ENCODE results near the gene EEF1AKMT2. TPM values are rescaled to one million over a fixed set of nuclear protein-coding genes. Genes with fewer than 3 reads are reported as not detected.

EEF1AKMT2 gene
- total and polyA plus RNA-seq, 9 of the 15 experiments (the other 6 are each of a cell fraction or from before 2014, with no cell fraction given) = 9.3 to 34.3 (median 23.7) TPM

- no peak for TF ChIP-seq SRSF1 (IDR thresholded peaks at IDR 0.05; ENCODE audit: low read depth, low read length)
- 0 out of 2 replicates have a peak, but pooled peaks have one; percentile 30 for TF ChIP-seq SP1 (CRISPR knock-in tag; IDR thresholded peaks at IDR 0.05)
- peak in 1 of 2 experiments; percentile 62; a peak in 1 of 4 replicates for TF ChIP-seq MAZ (CRISPR knock-in tag; conservative IDR thresholded peaks at IDR 0.05 in 1 of 2, IDR thresholded peaks at IDR 0.05 in 1 of 2)
- TF ChIP-seq BRD4 (IDR thresholded peaks at IDR 0.05) = no peak
- TF ChIP-seq ZNF395 (CRISPR knock-in tag; IDR thresholded peaks at IDR 0.05) = peak; percentile 91
- no peak for TF ChIP-seq POLR2H (tag; IDR thresholded peaks at IDR 0.05; ENCODE audit: low read depth)
- no peak for TF ChIP-seq GTF2E2 (tag; IDR thresholded peaks at IDR 0.05)
- peak; percentile 78 for TF ChIP-seq ATF7 (IDR thresholded peaks at IDR 0.05)
- peak; percentile 33; the same call in 1 of the 2 replicates for TF ChIP-seq JUN (IDR thresholded peaks at IDR 0.05; ENCODE audit: borderline replicate concordance, low read depth, low read length)
- no peak for TF ChIP-seq JUN (CRISPR knock-in tag; IDR thresholded peaks at IDR 0.05; ENCODE audit: borderline replicate concordance)
- no peak for TF ChIP-seq DDX20 (tag; IDR thresholded peaks at IDR 0.05; ENCODE audit: low read depth)
- peak; percentile 80 for TF ChIP-seq PKNOX1 (IDR thresholded peaks at IDR 0.05)
- peak; percentile 96 for TF ChIP-seq EP300 (IDR thresholded peaks at IDR 0.05; ENCODE audit: low read length)
- TF ChIP-seq TCF7 (IDR thresholded peaks at IDR 0.05; ENCODE audit: borderline replicate concordance) = no peak
- TF ChIP-seq ZNF318 (IDR thresholded peaks at IDR 0.05; ENCODE audit: borderline replicate concordance in 1 of 2, low read depth in 1 of 2) = peak in 1 of 2 experiments; percentile 64; a peak in 1 of 4 replicates
- TF ChIP-seq IFI16 (CRISPR knock-in tag; IDR thresholded peaks at IDR 0.05) = no peak
Measured at GRCh38 chr10:124717911-124718741, 73.6 kb downstream of the EEF1AKMT2 start (continued).
